ENCODE data around the gene MEGF6. TPM values are rescaled to one million over a fixed set of nuclear protein-coding genes. Genes with fewer than 3 reads are reported as not detected.

The MEGF6 gene
- total RNA-seq, 6 experiments from 2014 or later: 2.2 to 9.6 (median 4.4) TPM

DNA sequence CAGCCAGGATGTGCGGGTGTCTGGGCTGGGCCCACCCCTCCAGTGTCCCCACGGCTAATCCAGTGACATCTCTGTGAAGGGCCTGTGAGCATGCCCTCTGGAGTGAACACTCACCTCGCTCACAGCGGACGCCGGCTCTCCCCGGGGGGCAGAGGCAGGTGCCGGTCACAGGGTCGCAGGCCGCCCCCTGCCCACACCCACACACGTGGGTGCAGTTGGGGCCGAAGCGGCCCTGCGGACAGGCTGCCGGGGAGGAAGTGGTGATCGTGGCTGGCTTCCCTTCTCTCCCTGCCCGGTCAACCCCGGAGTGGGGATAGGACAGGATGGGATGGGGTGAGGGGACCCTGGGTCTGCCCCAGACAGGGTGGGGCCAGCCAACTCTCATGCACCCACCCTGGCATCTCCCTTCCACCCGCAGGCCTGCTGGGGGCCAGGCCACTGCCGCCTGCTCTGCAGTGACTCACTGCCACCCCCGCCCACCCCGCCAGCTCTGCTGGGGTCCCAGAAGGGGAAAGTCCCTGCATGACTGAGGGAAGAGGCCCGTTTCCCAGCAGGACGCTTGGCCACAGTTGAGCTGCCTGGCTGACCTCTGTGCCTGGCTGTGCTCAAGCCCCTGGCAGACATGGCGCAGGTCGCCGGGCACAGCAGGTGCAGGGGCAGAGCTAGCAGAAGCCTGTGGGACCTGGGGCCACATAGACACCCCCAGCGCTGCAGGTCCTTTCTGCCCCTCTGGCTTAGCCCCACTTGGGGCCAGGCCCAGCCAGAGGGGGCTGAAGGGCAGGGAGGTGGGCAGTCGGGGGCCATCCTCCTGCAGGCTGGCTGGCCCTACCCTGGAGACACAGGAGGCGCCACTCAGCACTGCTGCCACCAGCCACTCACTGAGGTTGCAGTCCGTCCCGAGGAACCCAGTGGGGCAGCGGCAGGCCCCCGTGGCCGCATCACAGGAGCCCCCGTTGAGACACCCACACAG lies 115.2 kb downstream of the MEGF6 start:
- Histone ChIP-seq H3K27me3 (no peaks in the 10 kb centered on the region), H3K9me3 (no peaks in the 10 kb centered on the region), H3K4me3 (no peak overlapping the region), H3K36me3 (no peaks in the 10 kb centered on the region), H3K4me1 (no peaks in the 10 kb centered on the region), H3K27ac (no peak overlapping the region)
- WGBS (ENCODE audit: insufficient coverage, low coverage, low lambda C conversion rate, missing lambda C conversion rate): no CpG with 5 or more reads among the region's 36 CpGs
- DNase-seq: no peak
- ATAC-seq: no peak
- intact Hi-C loops (cut with DNase I): loop anchor here in 1 of 2 donors (5.0 kb wide), 1 partner anchor 121 kb away; no protein-coding TSS in a partner anchor
- TF ChIP-seq POLR2A (IDR thresholded peaks at IDR 0.05): no peak
- TF ChIP-seq, protein P1, sequence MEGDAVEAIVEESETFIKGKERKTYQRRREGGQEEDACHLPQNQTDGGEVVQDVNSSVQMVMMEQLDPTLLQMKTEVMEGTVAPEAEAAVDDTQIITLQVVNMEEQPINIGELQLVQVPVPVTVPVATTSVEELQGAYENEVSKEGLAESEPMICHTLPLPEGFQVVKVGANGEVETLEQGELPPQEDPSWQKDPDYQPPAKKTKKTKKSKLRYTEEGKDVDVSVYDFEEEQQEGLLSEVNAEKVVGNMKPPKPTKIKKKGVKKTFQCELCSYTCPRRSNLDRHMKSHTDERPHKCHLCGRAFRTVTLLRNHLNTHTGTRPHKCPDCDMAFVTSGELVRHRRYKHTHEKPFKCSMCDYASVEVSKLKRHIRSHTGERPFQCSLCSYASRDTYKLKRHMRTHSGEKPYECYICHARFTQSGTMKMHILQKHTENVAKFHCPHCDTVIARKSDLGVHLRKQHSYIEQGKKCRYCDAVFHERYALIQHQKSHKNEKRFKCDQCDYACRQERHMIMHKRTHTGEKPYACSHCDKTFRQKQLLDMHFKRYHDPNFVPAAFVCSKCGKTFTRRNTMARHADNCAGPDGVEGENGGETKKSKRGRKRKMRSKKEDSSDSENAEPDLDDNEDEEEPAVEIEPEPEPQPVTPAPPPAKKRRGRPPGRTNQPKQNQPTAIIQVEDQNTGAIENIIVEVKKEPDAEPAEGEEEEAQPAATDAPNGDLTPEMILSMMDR (IDR thresholded peaks at IDR 0.05): no peak

DNA sequence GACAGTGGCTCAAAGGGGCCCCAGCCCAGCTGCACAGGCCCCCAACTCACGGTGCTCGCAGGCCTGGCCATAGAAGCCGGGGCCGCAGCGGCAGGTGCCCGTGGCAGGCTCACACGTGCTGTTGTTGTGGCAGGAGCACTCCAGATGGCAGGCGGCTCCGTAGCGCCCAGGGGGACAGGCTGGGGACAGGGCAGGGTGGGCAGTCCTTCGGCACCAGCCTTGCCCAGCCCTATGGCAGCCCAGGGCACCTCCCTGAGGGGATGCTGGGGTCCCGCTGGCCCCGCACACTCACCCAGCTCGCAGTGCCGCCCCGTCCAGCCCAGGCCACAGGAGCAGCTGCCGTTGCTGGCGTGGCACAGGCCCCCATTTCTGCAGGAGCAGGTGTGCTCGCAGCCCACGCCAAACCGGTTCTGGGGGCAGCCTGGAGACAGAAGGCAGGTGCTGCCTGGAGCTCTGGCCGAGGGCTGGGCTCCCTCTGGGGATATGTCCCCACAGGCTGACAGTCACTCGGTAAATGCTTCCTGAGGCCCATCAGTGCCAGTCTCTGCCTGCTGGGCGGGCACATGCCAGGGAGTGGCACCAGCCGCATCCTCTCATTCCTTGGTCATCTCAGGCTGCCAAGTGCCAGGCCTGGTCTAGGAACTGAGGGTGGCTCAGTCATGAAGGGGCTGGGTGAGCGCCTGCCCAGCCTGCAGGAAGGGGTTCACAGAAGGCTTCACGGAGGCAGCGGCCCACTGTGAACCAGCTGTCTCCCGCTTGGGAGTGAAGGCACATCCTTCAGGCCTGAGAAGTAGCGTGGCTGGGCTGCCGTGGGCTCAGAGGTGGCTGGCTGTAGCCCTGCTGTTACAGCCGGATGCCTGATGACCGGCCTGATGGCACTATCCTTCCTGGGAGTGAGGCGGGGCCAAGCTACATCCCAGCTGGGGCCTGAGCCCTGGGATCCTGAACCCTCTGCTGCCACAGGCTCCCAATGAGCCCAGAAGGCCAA lies 116.7 kb downstream of the MEGF6 start:
- Histone ChIP-seq H3K27ac (no peak overlapping the region), H3K9me3 (no peaks in the 10 kb centered on the region), H3K4me3 (no peak overlapping the region), H3K36me3 (no peaks in the 10 kb centered on the region), H3K27me3 (no peaks in the 10 kb centered on the region), H3K4me1 (no peaks in the 10 kb centered on the region)
- 80% methylated on average over 1 of the region's 34 CpGs for WGBS (ENCODE audit: insufficient coverage, low coverage, low lambda C conversion rate, missing lambda C conversion rate)
- no peak for TF ChIP-seq POLR2A (IDR thresholded peaks at IDR 0.05)
- TF ChIP-seq, protein P1 (IDR thresholded peaks at IDR 0.05): no peak
- DNase-seq (no peak), ATAC-seq (no peak)
- intact Hi-C loops (cut with DNase I): loop anchor here (5.0 kb wide), 1 partner anchor 123 kb away; no protein-coding TSS in a partner anchor

DNA sequence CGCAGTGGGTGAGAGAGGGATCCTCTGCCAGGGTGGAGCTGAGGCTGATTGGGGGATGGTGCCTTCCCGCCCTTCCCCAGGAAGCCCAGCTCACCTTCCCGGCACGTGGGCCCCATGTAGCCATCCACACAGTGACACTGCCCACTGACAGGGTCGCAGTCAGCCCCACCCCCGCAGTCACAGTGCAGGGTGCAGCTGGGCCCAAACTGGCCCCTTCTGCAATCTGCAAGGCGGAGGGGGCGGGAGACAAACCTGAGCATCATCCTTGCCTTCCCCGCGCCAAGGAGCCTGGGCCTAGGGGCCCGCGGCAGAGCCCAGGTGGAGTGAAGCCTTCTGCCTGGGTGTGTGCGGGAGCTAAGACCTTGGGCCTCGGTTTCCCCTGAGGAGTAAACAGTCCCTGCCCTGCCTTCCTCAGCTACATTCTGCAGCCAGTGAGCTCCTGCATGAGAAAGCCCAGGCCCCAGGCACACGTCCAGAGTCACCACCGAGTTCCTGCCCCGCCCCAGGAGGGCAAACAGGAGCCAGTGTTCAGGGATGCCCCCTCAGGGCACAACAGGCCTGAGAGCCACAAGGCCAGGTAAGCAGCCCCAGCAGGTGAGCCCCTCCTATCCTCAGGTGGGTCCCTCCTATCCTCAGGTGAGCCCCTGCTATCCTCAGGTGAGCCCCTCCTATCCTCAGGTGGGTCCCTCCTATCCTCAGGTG lies 118.6 kb downstream of the MEGF6 start:
- no peaks in the 10 kb centered on the region for H3K9me3 ChIP-seq
- H3K4me1 ChIP-seq: no peaks in the 10 kb centered on the region
- ATAC-seq (no peak), DNase-seq (no peak)
- no CpG with 5 or more reads among the region's 17 CpGs for WGBS (ENCODE audit: insufficient coverage, low coverage, low lambda C conversion rate, missing lambda C conversion rate)
- no peak overlapping the region for H3K4me3 ChIP-seq
- H3K27ac ChIP-seq: no peak overlapping the region
- H3K27me3 ChIP-seq: no peaks in the 10 kb centered on the region
- no peaks in the 10 kb centered on the region for H3K36me3 ChIP-seq
- intact Hi-C loops (cut with DNase I): loop anchor here in 1 of 2 donors (5.0 kb wide), 1 partner anchor 125 kb away; no protein-coding TSS in a partner anchor
- TF ChIP-seq, protein P1 (IDR thresholded peaks at IDR 0.05): no peak
- no peak for TF ChIP-seq POLR2A (IDR thresholded peaks at IDR 0.05)

Measured in right lobe of liver (tissue), 6 donors.